Activated gamma-delta T cell (primary cell): ENCODE data around the gene GPR75.
"Not testable (repeated sequence)": the region's sequence is repeated elsewhere in the genome, so short reads cannot be mapped to it uniquely, and the experiment has no call there.

Source experiments
- DNase-seq: peaks from one replicate; lab custom pipeline; 2025; lab: John Stamatoyannopoulos, UW

Gene GPR75

DNA sequence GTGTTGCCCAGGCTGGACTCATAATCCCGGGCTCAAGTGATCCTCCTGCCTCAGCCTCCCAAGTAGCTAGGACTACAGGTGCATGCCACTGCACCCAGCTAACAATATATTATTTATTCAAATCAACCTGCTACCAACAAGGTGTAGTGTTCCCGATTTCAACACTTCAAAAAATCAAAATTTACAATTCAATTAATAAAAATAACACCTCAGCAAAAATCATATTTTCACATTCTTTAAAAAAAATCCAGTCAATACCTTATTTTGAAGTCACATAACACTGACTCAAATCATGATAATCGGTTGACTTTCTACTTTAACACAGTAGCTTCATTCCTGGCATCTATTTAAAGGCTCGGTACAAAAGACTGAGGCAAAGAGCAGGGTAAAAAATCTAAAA, 7.2 kb downstream of the GPR75 start:
- DNase-seq: no peak

DNA sequence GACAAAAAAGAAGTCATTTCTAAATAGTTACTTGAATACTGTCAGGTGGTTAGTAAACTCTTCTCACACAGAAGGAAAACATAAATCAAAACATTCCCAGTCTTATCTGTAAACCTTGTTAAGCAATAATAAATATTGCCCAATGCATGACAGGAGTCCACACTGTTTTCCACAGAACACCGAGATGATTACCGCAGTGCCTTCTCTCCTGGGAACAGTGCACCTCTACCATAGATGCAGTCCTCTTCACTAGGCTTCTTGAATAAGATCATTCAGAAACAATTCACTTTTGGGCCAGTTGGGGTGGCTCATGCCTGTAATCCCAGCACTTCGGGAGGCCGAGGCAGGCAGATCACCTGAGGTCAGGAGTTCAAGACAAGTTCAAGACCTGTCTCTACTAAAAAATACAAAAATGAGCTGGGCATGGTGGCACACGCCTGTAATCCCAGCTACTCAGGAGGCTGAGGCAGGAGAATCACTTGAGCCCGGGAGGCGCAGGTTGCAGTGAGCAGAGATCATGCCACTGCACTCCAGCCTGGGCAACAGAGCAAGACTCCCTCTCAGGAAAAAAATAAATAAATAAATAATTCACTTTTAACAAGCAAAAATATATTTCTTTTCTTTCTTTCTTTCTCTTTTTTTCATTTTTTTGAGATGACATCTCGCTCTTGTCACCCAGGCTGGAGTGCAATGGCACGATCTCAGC, 8.6 kb downstream of the GPR75 start:
- not testable (repeated sequence) for DNase-seq

DNA sequence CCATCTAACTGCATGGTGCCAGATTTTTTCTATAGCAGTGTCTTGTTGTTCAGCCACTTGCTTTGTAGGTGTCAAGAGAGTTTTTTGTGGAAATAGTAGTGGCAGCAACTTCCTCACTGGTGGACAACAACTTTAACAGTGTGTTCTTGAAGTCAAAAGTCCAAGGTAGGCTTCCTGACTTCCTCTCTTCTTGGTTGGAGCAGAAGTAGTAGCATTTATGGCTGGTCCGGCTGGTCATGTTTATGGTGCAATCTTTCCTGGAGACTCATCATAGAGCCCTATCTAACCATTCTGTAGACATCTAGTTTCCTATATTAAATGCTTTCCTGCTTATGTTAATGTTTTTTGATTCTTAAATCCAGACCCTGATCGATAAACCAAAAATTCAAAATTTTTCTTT, 11.7 kb downstream of the GPR75 start:
- DNase-seq: no peak

DNA sequence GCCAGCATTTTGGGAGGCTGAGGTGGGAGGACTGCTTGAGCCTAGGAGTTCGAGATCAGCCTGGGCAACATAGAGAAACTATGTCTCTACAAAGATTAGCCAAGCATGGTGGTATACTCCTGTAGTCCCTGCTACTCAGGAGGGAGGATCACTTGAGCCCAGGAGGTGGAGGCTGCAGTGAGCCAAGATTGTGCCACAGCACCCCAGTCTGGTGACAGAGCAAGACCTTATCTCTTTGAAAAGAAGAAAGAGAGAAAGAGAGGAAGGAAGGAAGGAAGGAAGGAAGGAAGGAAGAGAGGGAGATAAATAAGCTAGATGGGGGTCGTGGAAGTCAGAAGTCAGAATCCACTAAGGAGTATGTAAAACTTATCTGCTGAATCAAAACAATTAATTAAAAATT, 16.2 kb downstream of the GPR75 start:
- no peak for DNase-seq

DNA sequence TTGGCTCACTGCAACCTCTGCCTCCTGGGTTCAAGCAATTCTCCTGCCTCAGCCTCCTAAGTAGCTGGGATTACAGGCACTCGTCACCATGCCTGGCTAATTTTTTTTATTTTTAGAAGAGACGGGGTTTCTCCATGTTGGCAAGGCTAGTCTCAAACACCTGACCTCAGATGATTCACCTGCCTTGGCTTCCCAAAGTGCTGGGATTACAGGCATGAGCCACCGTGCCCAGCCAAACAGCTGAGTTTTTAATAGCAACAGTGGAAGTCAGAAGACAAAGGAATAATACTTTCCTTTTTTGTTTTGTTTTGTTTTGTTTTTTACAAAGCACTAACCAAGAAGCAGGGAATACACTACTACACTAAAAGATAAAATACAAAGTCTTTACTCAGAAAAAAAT, 16.9 kb downstream of the GPR75 start:
- no peak for DNase-seq

DNA sequence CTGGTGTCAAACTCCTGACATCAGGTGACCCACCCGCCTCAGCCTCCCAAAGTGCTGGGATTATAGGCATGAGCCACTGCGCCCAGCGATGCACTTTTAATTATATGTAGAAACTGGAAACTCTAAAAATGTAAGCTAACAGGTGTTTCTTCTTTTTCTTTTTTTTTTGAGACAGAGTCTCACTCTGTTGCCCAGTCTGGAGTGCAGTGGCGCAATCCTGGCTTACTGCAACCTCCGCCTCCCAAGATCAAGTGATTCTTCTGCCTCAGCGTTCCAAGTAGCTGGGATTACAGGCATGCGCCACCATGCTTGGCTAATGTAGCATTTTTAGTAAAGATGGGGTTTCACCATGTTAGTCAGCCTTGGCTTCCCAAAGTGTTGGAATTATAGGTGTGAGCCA, 18.1 kb downstream of the GPR75 start:
- not testable (repeated sequence) for DNase-seq

DNA sequence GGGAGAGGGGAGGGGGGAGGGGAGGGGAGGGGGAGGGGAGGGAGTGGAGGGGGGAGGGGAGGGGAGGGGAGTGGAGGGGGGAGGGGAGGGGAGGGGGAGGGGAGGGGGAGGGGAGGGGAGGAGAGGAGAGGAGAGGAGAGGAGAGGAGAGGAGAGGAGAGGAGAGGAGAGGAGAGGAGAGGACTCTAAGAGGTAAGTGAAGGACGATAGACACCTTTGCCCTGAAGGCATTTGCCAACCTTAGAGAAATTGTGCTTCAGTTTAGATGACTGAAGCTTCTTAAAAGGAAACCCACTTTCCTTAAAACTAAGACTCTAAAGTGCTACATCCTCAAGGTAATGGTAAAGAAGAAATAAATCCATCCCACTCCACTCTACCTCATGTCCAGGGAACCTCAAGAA, 19.2 kb downstream of the GPR75 start:
- DNase-seq: no peak

DNA sequence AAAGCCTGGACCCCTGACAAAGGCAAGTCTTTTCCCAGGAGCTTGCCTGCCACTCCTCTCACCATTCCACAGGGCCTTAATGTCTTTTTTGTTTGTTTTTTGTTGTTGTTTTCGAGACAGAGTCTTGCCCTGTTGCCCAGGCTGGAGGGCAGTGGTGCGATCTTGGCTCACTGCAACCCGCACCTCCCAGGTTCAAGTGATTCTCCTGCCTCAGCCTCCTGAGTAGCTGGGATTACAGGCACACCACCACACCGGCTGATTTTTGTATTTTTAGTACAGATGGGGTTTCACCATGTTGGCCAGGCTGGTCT, 29.8 kb downstream of the GPR75 start:
- DNase-seq: not testable (repeated sequence)

DNA sequence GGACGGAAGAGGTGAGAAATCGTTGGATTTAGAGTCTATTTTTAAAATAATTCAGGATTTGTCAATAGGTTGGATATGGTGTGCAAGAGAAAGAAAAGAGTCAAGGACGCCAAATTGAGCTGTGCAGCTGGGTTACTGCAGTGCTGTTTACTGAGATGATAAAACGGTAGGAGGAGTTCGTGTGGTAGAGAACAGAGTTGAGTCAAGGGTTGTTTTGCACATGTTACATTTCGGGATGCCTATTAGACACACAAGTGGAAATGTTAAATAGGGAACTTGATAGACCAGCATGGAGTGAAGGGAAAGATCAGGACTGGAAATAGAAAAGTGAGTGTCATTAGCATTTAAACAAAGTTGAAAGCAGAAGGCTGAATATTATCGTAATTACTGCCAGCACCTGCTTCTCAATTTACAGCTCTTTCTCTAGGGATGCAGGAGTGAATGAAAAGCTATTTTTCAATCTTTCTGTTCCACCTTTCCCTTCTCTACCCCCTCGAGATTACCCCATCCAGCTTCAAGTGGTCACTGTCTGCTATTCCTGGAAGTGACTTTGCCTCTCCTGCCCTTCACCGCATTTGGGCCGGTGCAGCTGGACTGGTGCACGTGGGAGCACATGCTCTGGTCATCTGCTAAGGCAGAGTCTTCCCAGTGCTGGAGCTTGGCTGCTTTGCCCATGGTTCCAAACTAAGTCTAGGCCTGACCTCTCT, 30.3 kb downstream of the GPR75 start:
- no peak for DNase-seq

DNA sequence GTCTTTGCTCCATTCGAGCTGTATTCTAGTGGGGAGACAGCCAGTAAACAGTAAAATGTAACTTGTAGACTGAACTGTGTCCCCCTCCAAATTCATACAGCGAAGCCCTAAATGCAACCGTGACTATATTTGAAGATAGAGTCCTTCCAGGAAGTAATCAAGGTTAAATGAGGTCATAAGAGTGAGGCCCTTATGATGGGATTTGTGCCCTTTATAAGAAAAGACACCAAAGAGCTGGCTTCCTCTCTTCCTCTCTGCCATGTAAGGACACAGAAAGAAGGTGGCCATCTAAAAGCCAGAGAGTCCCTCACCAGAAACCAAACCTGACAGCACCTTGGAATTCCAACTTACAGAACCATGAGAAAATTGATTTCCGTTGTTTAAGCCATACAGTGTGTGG, 31.4 kb downstream of the GPR75 start:
- no peak for DNase-seq

DNA sequence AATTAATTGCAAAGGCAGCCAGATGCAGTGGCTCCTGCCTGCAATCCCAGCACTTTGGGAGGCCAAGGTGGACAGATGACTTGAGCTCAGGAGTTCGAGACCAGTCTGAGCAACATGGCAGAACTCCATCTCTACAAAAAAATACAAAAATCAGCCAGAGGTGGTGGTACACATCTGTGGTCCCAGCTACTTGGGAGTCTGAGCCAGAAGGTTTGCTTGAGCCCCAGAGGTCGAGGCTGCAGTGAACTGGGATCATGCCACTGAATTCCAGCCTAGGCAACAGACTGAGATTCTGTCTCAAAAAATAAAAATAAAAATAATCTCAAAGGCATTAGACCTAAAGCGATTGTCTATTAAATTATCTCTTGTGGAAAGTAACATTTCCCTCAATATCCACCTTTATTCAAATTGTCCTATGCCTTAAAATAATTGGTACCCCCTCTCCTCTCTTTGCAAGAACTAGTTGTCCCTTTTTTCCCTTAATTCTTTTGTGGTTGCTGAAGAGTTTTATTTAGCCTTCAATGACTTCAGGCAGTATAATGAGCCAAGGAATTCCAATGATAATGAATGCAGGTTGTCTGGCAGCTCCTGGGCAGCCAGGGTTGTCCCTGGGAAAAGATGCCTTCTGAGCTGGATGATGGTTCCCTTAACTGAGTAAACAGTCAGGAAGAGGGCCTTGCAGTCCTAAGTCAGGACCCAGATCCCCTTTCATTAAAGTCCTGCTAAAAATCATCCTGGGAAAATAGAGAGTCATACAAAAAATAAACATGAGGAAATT, 32.2 kb downstream of the GPR75 start:
- DNase-seq: no peak

DNA sequence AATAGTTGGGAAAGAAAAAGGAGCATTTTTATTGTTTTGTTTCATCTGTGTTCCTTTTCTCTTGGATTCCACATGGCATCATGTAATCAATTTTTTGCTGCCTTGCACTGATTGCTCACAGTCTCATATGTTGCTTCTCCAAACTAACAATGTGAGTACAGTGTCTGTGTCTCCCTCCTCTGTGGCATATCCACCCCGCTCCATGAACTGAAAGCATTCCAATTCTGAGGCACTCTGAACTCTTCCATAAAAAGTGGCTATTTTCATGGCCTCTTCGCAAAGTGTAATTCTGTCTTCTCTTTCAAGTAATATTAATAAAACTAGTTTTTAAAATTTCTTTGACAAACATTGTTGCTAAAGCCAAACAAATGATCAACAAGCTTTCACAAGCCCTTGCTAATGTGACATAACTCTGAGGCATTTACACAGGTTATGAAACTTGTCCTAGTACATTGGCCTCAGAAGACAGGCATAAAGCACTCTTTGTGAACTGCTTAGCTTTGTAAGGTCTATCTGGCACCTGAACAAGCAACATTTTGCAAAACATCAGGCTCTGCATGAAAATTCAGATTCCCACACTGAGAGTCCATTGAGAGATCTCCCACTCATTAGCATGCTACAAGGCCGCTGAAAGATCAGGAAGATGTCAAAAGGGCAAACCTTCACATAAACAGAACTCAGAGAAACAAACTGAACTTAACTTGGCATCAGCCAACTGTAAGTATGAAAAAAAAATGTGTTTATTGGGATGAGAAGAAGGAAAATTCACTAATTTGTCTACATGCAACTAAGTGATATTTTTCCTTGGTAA, 33.0 kb downstream of the GPR75 start:
- no peak for DNase-seq

DNA sequence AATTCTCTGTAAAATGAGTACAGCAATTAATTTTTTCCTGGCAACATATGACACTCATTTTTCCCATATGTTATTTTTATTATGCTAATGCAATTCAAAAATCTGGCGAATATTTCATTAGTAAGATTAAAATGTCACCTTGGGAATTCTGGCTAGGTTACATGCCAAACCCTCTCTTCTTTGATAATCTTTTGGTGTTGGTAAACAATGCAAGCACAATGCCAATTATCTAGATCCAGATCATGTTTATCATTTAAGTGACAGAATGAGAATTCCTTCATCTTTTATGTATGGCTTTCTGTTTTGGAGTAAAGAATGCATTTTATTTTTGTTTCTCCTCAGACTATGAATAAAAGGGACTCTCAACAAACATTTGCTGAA, 33.7 kb downstream of the GPR75 start:
- no peak for DNase-seq

DNA sequence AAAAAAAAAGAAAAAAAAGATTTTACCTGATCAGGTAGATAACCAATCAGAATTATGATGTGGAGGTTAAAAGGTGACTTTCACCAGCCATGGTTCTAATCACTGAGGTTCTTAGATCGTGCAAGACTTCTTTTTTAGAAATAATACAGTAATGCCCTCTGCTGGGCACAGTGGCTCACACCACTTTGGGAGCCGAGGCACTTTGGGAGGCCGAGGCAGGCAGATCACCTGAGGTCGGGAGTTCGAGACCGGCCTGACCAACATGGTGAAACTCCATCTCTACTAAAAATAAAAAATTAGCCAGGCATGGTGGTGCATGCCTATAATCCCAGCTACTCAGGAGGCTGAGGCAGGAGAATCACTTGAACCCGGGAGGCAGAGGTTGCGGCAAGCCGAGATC, 36.1 kb downstream of the GPR75 start:
- not testable (repeated sequence) for DNase-seq

DNA sequence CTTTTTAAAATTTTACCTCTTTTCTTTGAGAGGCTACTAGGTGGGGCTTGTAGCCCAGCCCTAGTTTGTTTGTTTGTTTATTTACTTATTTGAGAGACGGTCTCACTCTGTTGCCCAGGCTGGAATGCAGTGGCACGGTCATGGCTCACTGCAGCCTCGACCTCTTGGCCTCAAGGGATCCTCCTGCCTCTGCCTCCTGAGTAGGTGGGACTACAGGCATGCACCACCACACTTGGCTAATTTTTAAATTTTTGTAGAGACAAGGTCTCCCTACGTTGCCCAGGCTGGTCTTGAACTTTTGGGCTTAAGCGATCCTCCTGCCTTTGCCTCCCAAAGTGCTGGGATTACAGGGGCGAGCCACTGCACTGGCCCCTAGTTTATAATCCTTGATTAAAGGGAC, 38.0 kb downstream of the GPR75 start:
- no peak for DNase-seq

DNA sequence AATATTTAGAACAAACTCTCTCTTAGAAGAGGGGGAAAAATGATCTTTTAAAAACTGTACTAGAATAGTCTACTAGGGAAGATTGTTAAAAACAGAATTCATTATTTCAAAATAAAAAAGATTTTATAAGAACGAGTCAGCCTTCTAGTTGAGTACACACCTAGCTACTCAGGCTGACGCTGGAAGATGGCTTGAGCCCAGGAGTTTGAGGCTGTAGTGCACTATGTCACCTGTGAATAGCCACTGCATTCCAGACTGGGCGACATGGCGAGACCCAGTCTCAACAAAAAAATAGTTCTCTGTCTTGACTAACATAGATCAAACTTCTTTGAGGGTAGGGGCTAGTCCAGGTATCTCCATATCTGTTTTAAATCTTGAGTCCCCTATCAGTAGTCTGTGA, 39.1 kb downstream of the GPR75 start:
- no peak for DNase-seq

DNA sequence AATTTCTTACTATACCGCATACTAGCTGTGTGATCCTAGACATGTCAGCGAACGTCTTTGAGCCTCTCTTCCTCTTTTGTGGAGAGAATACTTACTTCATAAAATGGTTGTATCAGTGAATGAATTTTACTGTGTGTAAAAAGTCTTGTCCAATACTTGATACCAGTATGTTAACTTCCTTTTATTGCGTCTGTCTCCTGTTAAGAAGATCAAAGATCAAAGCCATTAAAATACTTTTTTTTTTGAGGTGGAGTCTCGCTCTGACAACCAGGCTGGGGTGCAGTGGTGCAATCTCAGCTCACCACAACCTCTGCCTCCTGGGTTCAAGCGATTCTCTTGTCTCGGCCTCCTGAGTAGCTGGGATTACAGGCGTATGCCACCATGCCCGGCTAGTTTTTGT, 39.7 kb downstream of the GPR75 start:
- no peak for DNase-seq

DNA sequence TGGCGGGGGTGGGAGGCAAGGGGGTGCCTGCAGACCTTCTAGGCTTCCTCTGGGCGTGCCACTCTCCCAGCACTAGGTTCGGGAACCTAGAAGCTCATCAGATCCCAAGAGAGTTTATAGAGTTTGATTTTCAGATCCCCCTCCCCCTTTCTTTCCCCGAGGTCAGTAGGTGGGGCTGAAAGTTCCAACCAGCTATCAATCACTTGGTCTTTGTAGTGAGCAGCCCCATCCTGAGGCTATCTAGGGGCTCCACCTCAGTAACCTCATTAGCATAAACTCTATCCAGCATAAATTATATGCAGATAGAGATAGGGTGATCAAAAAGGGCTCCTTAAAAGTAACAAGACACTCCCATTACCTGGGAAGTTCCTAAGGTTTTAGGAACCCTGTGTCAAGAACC, 40.1 kb downstream of the GPR75 start:
- DNase-seq: no peak

DNA sequence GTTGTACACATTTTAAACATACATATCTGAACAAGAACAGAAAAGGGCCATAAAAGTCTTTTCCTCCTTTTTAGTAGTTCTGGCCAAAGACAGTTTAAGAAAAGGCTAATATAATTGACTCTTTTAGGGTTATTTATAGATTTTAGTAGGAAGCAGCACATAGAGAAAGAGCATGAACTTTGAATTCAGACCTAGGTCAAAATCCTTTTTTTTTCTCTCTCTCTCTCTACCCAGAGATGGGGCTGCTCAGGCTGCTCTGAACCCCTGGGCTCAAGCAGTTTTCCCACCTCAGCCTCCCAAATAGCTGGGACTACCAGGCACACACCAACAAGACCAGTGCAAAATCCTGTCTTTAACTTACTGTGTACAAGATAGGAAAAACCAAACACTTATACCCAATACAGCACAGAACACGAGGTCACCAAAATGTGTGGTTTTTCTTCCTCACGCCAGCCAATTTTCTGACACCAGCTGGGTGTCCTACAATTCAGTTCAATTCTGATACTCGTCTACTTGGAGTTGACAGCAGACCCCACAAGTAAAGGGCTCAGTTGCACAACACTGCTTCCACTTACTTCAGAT, 40.8 kb downstream of the GPR75 start:
- no peak for DNase-seq

DNA sequence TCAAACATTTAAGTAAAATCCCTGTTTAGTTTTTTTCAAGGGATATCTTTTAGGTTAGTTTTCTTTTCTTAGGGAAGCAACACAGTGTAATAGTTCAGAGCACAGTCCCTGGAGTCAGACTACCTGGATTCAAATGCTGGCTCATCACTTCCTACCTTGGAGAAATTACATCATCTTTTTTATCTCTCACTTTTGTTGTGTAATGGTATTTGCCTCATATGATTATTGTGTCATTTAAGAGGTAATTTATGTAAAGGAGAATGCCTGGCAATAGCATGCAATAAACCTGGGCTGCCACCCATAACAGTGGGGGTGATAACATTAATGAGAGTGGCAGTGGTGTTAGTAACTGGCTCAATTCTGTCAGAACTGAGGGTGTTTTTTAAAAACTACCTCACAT, 46.6 kb downstream of the GPR75 start:
- DNase-seq: no peak

DNA sequence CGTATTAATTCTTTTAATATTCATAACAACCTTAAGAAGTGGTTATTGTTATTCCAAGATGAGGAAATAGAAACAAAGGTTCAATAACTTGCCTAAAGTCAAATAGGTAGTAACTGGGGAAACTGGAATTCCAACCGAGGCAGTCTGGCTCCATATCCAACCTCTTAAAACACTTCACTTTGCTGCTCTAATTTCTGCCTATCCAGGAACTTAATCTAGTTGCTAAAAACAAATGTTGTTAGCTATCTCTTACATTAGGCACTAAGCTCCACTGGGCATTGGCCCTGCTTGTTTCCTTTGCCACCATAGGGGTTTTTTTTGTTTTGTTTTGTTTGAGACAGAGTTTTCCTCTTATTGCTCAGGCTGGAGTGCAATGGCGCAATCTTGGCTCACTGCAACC, 48.2 kb downstream of the GPR75 start:
- DNase-seq: no peak
